GM21717 (cell line): ENCODE results near the gene CYSTM1.

Experiments used
- ATAC-seq: cut with Tn5 transposase; IDR thresholded peaks from one replicate; pipeline ENCODE4 v1.9.1; 2021; ENCODE audit warnings: mild to moderate bottlenecking, moderate library complexity; ENCODE audit not compliant: unreplicated experiment

The CYSTM1 gene

DNA sequence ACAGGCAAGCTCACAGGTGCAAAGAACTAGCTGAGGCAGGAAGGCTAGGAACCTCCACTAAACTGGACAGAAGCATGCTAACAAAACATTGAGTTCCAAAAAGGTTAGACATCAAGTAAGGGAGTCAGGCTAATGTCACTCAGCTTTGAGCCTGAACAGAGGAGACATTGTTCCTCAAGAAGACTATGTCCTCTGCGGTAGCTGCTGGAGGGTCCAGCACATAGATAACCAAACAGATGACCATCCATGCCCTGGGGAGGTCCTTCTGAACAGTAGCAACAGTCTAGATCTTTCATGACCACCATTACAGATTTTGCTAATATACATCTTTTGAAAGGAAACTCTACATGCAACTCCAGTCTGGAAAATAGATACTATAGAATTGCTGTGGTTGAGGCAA, 57.7 kb downstream of the CYSTM1 start:
- no peak for ATAC-seq

DNA sequence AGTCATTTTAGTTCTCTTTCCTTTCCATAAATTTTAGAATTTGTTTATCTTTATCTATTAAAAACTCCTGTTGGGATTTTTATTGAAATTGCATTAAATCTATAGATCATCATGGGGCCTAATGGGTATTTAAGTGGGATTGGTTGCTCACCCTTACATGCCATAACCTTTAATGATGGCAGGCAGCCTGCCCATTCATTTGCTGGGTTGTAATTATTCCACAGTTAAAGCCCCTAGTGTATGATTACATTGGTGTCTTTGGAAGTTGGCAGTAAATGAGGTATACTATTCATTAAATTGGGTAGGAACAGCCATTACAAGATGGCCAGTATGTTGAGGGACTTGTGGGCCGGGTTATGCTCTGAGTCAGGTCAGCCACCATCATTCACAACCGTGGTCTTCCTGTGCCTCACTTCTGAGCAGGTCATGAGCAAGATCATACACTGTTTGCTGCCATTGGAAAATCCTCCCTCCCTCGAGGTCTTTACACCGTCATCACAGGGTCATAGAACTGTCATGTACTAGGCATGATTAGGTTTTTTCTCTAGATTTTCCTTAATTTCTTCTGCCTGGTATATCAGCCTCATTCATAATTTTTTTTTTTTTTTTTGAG, 59.5 kb downstream of the CYSTM1 start:
- ATAC-seq = no peak

DNA sequence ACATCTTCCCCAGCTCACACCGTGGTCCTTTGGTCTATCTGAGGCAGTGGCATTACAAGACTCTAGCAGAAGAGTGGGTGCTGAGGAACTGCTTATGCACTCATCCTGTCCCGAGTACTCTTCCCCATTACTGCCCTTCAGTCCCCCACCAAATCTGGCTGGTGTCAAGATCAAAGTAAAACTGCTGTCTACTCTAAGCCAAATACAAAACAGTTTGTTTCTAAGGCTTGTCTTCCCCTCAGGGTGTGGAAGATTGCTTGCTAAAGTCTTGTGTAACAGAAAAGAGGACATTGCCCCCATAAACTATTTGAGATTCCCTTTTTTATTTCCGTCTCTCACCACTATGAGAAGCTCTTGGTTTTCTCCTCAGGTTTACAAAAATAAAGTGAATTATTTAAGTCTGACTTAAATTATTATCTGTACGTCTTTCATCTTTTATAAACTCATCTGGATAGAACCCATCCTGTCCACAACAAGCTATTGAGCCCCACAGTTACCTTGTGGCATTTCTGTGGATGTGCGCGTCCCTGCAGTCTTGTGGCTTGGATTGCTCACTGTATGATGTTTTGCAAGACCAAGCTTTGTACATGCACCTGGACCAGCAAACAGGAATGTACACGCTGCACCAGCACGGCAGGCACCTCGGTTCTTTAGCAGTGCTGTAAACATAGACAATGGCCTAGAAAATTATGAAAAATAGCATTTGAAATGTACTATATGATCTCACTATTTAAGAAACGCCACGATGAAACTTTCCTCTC, 61.0 kb downstream of the CYSTM1 start:
- ATAC-seq = no peak

DNA sequence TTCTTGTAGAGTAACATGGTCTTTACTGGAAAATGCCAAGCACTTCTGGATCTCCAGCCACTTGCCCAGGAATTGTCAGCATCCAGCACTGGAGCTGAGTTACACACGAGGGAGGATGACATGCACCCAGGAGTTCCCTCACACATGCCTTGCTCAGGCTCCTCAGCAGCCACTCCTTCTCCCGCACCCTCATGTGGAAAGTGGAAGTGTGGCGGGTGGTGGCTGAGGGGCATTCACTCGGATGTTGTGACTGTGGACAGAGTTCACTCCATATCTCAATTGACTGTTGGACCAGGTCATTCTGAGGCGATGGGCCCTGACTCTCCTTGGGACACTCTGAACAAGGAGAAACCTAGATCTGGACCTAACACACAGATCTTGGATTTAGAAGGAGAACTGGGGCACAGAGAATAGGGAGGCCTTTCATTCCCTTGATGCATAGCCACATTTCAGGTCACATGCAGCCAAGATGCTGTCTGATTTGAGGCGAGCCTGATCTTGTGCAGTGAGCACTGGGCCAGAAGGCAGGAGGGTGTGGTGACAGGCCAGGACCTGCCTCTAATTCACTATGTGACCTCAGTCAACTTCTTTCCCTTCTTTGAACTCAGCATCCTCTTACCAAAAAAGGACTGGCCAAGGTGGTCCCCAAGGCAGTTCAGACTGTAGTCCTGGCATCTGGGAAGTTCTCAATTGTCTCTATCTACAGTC, 62.1 kb downstream of the CYSTM1 start:
- ATAC-seq = no peak

DNA sequence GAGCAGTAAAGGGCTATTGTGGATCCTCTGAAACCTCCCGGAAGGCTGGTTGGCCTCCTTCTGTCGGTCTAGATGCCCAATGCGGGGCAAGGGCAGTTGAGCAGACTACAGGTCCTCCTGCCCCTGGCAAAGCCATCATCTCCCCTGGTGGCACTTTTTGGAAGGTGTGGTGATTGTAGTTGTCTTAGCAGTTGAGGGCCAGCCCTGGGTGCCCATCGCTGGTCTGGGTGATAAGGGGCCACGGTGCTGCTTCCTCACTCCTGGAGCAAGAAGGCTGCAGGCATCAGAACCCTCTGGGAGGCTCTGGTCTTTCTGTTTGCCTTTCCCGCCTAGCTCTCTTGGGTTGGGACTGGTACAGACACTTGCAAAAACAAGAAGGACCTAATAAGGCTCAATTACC, 63.8 kb downstream of the CYSTM1 start:
- no peak for ATAC-seq

DNA sequence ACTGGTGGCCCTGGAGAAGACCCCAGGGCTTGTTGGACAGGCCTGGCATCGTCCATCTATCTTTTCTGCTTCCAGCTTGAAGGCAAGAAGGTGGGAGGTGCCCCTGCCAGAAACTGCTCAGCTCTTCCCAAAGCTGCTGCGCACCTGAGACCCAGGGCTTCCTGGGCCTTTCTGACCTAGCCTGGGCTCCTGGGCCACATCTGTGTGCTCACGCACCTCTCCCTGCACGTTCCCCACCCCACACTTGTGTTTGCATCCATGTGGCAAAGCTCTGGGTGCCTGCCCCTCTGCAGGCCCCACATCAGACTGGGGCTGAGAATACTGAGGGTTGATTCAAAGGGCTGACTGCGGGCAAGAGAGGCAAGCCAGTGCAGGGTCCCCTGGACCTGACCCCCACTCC, 64.5 kb downstream of the CYSTM1 start:
- ATAC-seq = no peak

DNA sequence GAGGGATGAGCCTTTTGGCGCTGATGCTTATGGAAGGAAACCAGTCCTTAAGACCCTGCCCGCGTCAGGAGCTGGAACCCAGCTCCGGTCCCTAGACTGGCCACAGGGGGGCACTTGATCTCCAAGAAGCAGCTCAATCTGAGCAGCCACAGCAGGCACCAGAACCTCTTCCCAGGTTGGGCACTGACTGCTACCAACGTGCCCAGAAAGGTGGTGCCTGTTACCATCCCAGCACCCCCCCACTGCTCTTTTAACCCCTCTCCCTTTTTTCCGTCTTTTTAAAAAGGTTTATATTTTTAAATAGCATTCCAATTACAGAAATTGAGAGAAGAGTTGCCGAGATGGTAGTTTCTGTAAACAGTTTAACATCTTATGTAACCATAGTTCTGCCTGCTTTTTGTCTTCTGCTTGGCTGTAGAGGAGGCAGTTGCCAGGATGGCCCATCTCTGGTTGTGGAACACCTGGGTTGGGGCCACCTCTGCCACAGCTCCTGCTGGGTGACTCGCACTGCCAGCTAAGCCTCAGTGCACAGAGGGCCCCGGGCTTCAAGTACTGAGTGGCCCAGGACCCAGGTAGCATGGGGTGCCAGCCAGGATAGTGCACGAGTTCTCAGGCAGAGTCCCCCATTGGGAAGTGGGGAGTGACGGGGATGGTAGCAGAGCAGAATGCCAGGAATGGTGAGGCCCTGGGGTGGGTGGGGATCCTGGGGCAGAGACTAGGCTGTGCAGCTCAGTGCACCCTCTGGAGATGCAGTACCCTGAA, 65.1 kb downstream of the CYSTM1 start:
- ATAC-seq = no peak

DNA sequence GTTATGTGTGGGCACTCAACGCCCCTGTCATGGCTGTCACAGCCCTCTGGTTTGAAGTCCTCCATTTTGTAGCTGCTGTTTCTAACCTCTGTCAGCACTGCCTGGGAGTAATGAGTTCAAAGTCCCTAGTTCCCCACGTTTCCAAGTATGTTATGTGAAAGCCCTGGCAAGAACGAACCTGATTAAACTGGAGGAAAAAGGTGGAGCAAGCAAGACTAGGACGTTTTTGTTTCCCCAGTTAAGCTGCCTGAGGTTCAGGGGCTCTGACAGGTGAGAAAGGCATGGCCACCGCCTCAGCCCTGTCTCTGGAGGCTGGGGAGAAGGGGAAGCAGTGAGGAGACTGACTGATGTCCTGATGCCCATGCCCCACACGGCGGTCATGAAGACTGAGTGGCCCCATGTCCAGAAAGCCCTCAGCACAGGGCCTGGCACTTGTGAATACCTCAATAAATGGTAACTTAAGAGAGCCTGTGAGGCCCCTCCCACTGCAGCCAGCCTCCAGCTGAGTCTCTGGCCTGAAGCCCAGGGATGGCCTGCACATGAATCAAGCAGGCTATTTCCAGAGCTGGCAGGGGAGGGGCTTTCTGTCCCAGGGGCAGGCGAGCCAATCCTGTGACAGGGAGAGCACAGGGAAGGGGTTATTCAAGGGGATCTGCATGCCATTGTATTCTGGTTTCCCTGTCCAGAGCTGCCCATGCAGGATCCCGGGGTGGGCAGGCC, 66.2 kb downstream of the CYSTM1 start:
- no peak for ATAC-seq

DNA sequence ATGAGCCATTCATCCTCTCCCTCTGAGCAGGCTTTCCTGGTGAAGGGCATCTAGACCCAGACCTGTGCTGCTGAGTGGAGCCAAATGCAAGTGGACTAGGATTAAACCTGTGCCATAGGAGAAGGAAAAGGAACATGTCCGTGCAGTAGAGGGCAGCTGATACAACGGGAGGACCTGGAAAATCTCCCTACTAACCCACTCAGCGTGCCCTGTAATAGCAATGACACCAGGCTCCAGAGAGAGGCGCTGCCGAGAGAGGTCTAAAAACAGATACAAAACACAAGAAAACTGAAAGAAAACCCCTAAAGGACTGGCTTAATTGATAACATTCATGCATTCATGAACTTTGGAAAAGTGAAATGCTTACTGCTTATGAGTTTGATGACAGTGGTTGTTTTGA, 67.1 kb downstream of the CYSTM1 start:
- no peak for ATAC-seq

DNA sequence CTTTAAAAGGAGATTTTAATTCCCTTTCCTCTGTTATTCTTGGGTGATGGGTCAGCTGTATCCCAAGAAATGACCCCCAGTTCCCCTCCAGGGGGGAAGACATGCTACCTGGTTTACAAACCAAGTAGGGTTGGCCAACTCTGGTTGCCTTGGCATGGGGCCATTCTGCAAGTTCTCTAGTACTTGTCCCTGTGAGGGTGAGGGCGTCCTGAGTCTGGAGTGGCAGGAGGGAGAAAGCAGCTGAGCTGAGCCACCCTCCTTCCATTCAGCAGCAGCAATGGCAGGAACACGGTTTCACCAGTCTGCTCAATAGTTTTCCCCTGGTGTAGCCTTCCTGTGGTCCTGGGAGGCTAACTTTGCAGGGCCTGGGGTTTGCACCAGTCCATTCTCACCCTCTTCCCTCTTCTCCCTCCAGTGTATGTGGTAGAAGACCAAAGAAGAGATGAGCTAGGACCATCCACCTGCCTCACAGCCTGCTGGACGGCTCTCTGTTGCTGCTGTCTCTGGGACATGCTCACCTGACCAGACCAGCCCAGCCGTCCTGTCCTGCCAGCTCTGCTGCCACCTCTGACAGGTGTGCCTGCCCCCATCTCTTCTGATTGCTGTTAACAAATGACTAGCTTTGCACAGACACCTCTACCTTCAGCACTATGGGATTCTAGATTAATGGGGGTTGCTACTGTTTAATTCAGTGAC, 68.0 kb downstream of the CYSTM1 start:
- no peak for ATAC-seq

DNA sequence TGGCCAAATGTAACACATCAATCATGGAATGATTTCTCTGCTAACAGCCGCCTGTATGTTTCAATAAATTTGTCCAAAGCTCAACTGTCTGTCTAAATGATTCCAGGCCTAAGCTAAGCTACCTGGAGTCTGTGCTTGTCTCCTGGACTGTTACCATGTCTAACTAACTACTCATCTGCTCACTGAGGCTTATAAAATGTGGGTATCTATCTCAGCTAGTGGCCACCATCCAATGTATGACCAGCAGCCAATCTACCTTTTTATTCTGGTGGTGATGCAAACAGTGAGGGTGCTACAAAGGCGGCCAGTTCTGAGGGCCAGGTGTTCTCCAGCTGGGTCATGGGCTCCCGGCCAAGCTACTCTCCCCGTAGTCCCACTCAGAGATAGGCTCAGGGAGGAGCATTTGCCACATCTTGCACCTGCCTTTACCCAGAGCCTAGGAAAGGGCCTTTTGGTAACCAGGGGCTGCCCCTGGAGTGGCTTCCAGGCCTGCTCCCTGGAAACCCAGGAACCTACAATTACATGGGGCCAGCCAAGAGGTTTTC, 68.8 kb downstream of the CYSTM1 start:
- ATAC-seq = no peak

DNA sequence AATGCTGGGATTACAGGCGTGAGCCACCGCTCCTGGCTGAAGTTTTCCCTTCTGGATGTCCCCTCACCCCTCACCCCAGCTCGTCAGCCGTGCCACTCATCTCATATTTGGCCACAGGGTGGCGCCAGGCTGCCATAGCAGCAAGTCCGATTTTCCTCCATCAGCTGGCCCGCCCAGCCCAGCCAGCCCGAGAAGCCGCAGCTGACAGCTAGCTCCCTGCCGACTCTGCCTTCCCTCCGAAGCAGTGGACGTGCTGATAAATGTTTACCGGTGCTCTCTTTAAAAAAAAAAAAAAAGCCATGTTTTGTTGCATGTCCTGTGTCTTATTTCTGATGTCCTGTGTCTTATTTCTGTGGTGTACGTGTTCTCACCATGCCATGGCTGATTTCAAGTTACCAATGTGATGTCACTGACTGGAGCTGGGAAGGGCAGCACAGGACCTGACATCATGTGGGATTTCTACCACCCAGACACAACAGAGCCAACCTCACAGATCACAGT, 69.6 kb downstream of the CYSTM1 start:
- ATAC-seq = peak; percentile 50

DNA sequence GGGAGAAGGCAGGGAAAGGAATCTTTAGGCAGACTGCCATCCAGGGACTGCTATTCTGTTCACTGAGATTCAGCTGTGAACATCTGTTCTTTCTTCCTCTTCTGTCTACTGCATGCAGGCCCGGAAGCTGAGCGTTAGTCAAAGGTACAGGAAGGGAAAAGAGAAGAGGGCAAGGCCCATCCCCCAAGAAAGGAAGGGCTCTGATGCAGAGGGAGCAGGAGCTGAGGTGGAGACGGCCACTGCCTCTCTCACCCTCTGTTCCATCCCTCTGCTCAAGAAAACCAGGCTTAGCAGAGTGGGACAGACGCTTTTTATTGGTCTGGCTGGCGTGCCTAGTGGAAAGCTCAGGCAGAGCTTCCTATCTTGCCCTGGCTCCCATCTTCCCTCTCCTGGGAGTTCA, 70.4 kb downstream of the CYSTM1 start:
- no peak for ATAC-seq

DNA sequence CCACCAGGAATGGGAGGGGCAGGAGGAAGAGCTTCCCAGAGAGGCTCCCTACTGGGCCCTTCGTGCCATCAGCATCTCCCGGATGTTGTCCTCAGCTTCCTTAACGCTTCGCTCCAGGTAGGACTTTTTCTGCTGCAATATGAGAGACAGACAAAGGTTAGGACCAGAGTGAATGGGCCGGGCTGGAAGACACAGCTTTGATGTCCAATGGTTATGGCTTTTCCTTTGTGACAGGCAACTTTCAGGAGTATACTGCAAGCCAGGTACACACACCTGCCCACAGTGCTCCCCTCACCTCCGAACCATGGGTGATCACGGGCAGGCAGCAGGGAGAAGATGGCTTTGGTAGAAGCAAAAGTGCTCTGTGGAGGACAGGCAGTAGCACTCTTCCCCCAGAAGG, 70.9 kb downstream of the CYSTM1 start:
- no peak for ATAC-seq

DNA sequence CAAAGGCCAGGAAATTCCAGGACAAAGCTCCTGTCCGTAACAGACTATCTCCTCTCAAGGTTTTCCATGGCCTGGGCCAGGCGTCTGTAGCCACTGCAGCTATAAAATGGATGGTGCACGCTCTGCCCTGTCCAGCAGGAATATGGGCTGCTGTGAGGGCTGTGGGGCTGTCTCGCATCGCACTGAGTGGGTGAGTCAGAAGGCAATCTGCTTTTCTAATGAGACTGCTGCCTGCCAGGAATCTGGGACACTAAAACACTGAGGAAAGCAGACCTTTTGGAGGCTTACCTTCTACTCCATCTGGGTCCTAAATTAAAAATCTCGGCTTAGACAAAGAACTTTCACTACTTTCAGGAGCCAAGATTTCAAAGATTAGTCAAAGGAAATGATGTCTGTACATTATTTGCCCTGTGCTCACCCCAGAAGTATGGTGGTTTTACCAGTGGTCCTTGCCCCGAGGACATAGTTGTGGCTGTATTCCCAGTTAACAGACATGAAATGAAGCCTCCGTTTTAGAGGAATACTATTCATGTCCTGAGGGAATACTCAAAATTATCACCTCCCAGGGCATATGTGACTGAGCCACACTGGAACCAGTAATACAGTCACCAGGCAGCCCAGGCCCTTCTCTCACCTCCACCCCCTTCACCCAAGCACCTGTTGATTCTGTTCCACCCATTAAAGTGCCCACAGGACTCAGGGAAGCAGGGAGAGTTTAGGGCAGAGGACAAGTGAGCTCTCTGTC, 71.6 kb downstream of the CYSTM1 start:
- no peak for ATAC-seq

DNA sequence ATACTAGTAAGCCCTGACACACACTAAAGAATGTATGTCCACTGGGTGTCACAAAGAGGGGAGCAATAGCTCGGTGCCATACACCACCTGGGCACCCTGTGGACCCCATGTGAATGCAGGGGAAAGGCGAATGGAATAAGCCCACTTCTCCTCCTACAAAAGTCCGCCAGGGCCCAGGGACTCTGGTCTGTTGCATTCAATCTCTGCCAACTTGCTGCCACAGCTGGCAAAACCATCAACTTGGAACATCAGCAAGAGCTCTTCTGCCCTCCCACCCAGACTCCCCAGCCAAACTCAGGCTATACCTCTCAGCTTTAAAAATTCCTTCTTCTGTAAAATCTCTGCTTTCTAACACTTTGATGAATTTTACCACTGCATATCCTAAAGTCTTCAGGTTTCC, 73.4 kb downstream of the CYSTM1 start:
- no peak for ATAC-seq

DNA sequence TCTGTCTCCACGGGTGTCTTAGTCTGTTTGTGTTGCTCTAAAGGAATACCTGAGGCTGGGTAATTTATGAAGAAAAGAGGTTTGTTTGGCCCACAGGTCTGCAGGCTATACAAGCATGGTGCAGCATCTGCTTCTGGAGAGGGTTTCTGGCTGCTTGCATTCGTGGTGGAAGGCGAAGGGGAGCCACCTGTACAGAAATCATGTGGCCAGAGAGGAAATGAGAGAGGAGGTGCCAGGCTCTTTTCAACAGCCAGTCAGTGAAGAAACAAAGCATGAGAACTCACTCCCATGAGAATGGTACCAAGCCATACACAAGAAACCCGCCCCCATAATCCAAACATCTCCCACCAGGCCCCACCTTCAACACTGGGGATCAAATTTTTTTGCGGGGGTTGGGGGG, 74.5 kb downstream of the CYSTM1 start:
- no peak for ATAC-seq

DNA sequence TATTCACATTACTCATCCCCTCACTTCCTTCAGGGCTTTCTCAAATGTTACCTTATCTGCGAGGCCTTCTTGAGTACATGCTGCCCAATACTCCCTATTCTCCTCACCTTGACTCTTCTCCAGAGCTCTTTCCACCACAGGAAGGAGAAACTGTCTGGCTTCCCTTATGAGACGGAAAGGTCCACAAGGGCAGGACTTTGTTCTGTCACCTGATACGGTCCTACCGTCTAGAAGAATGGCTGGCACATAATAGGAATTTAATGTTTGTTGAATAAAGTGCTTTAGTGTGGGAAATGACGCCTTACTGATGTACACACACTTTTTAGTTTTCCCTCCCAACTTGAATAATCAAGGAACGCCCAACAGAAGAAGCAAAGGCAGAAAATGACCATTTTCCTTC, 75.4 kb downstream of the CYSTM1 start:
- no peak for ATAC-seq

DNA sequence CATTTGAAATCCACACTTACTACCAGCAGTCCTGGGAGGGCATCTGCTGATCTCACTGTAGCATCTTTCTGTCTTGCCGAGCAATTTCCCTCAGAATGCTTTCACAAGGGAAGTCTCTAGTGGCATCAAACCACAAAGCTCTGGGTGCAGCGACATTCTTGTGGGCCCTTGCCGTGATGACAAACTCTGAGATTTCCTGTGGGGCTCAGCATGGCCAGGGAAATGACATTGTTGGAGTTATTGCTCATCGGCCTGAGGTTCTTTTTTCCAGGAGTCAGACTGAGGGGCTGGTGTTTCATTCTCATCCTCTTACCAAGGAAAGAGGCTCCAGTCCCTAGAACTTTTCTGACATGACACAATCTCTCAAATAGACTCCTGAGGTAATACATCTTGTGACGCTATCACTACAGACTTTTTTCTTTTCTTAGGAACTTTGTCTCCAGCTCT, 76.6 kb downstream of the CYSTM1 start:
- ATAC-seq = peak; percentile 55
